Measurements from ENCODE around the gene H3-3A. TPM values are rescaled to one million over a fixed set of nuclear protein-coding genes. Genes with fewer than 3 reads are reported as not detected.

H3-3A gene
- total RNA-seq, 1 experiment from 2014 or later = 894 TPM

DNA sequence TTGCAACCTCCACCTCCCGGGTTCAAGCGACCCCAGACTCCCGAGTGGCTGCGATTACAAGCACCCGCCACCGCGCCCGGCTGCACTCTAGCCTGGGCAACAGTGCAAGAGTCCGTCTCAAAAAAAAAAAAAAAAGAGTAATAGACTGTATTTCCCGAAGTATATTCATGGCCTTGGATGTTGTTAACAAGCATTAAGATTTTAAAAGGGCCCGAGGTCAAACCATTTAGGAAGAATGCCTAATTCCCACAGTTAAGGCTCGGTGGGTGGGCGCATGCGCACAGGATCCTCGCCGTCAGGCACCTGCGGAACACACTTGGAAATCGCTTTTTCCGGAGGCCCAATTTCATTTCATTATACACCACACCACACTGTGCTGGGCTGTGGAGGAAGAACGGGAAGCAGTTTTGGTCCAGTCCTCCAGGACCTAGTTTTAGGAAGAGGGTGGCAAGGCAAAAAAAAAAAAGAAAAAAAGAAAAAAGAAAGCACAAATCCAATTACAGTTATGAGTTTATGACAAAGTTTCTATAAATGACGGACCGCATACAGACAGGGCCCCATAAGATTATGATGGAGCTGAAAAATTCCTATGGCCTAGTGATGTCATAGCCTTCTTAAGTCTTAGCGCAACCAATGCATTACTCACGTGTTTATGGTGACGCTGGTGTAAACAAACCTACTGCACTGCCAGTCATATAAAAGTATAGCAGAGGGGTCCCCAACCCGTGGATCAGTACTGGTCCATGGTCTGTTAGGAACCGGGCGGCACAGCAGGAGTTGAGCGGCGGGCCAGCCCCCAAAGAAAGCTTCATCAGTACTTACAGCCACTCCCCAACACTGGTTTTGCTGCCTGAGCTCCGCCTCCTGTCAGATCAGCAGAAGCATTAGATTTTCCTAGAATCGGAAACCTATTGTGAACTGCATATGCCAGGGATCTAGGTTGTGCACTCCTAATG lies 38.2 kb downstream of the H3-3A start:
- CTCF ChIA-PET = interaction anchor here (0.6 to 2.4 kb wide), 7 partner anchors 9 to 138 kb away, joined by 3 to 9 read pairs (median 3); no protein-coding TSS in a partner anchor
- Mint-ChIP-seq H3K27ac (no peak overlapping the region), H3K27me3 (ENCODE audit: low read depth) (peaks cover 17% of the 10 kb centered on the region), H3K4me1 (peaks cover 39% of the 10 kb centered on the region), H3K4me3 (peak overlapping the region; percentile 76), H3K9me3 (no peaks in the 10 kb centered on the region), H3K36me3 (no peaks in the 10 kb centered on the region)
- ATAC-seq = peak; percentile 47
- TF ChIP-seq FOXP1 (CRISPR knock-in tag; IDR thresholded peaks at IDR 0.05; ENCODE audit: borderline replicate concordance) (no peak), FOXJ3 (CRISPR knock-in tag; IDR thresholded peaks at IDR 0.05; ENCODE audit: borderline replicate concordance) (no peak), ZBTB21 (CRISPR knock-in tag; IDR thresholded peaks at IDR 0.05; ENCODE audit: borderline replicate concordance) (no peak), ZNF281 (CRISPR knock-in tag; IDR thresholded peaks at IDR 0.05) (no peak), E2F4 (CRISPR knock-in tag; IDR thresholded peaks at IDR 0.05; ENCODE audit: borderline replicate concordance, low read depth) (no peak), NFATC4 (CRISPR knock-in tag; IDR thresholded peaks at IDR 0.05) (no peak), E2F1 (CRISPR knock-in tag; IDR thresholded peaks at IDR 0.05) (no peak), GRHL2 (CRISPR knock-in tag; IDR thresholded peaks at IDR 0.05; ENCODE audit: insufficient replicate concordance, severe bottlenecking) (no peak), JUN (CRISPR knock-in tag; IDR thresholded peaks at IDR 0.05) (no peak), NR3C1 (CRISPR knock-in tag; conservative IDR thresholded peaks at IDR 0.05; ENCODE audit: low read depth) (no peak), EMX1 (CRISPR knock-in tag; IDR thresholded peaks at IDR 0.05) (no peak), ZNF232 (CRISPR knock-in tag; IDR thresholded peaks at IDR 0.05) (no peak)
- TF ChIP-seq, protein P1, sequence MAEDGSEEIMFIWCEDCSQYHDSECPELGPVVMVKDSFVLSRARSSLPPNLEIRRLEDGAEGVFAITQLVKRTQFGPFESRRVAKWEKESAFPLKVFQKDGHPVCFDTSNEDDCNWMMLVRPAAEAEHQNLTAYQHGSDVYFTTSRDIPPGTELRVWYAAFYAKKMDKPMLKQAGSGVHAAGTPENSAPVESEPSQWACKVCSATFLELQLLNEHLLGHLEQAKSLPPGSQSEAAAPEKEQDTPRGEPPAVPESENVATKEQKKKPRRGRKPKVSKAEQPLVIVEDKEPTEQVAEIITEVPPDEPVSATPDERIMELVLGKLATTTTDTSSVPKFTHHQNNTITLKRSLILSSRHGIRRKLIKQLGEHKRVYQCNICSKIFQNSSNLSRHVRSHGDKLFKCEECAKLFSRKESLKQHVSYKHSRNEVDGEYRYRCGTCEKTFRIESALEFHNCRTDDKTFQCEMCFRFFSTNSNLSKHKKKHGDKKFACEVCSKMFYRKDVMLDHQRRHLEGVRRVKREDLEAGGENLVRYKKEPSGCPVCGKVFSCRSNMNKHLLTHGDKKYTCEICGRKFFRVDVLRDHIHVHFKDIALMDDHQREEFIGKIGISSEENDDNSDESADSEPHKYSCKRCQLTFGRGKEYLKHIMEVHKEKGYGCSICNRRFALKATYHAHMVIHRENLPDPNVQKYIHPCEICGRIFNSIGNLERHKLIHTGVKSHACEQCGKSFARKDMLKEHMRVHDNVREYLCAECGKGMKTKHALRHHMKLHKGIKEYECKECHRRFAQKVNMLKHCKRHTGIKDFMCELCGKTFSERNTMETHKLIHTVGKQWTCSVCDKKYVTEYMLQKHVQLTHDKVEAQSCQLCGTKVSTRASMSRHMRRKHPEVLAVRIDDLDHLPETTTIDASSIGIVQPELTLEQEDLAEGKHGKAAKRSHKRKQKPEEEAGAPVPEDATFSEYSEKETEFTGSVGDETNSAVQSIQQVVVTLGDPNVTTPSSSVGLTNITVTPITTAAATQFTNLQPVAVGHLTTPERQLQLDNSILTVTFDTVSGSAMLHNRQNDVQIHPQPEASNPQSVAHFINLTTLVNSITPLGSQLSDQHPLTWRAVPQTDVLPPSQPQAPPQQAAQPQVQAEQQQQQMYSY (CRISPR knock-in tag; IDR thresholded peaks at IDR 0.05) = no peak
- peak; percentile 61 for DNase-seq (ENCODE audit: low spot score)
- POLR2A ChIA-PET = no interaction called here

DNA sequence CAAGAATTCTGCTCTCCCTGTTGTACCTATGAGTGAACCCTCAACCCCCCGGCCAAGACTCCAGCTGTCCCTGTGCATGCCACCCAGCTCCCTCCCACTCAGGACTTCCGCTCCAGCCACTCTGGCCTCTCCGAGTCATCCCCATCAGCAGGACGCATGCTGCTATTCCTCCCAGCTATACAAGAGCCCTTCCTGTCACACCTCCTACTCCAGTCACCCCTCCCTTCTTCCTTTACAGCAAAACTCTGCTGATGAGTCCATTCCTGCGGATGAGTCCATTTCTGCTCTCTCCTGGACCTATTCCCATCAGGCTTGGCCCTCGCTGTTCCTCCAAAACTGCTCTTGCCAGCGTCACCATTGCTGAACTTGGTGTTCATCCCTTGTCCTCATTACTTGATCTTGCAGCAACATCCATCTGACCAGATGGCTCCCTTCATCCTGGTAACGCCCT lies 42.2 kb downstream of the H3-3A start:
- Mint-ChIP-seq H3K36me3 (no peaks in the 10 kb centered on the region), H3K9me3 (no peaks in the 10 kb centered on the region), H3K27ac (no peak overlapping the region), H3K27me3 (ENCODE audit: low read depth) (peaks cover 7% of the 10 kb centered on the region), H3K4me1 (peaks cover 45% of the 10 kb centered on the region), H3K4me3 (no peak overlapping the region)
- CTCF ChIA-PET = interaction anchor here (1.6 to 2.3 kb wide), 2 partner anchors 16 to 21 kb away, joined by 4 to 7 read pairs; no protein-coding TSS in a partner anchor
- no peak for DNase-seq (ENCODE audit: low spot score)
- ATAC-seq = peak; percentile 8; the same call in 1 of the 2 replicates
- POLR2A ChIA-PET = no interaction called here
- TF ChIP-seq MAX (CRISPR knock-in tag; IDR thresholded peaks at IDR 0.05) = 0 out of 2 replicates have a peak, but pooled peaks have one; percentile 17
- TF ChIP-seq, protein P1 (CRISPR knock-in tag; IDR thresholded peaks at IDR 0.05) = peak; percentile 93
- TF ChIP-seq PREB (CRISPR knock-in tag; IDR thresholded peaks at IDR 0.05; ENCODE audit: borderline replicate concordance) = no peak

Measured in WTC11 (cell line).